ENCODE data around the gene MVK. TPM values are rescaled to one million over a fixed set of nuclear protein-coding genes. Genes with fewer than 3 reads are reported as not detected.

Gene MVK
- total and polyA plus RNA-seq, 2 experiments from 2014 or later, result 16.7 to 40.1 TPM

DNA sequence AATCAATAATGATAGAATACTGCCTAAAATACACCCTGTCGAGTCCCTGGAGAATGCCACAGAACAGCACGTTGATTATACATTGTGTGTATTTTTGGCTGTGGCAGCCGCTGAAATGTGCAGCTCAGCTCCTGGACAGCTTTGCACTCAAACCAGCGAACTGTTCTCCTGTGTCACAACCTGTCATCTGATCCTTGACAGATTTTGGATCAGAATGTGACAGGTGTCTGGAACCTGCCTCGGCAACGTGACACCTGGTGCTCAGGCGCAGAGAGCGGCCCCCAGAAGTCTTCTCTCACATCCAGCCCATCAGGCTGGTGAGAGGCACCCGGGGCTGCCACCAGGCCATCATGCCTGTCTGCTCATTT is 19.3 kb downstream of the MVK start:
- peaks cover 9% of the 10 kb centered on the region for H3K4me1 Mint-ChIP-seq
- no peaks in the 10 kb centered on the region for H3K79me2 ChIP-seq (replicated peaks; ENCODE audit: insufficient read depth)
- peaks cover 13% of the 10 kb centered on the region for H3K27me3 Mint-ChIP-seq (ENCODE audit: insufficient read depth, low read depth, poor library complexity)
- H3K27ac Mint-ChIP-seq, result no peak overlapping the region
- H3K27ac ChIP-seq (ENCODE audit: low read depth), result no peak overlapping the region
- 0 out of 2 replicates have a peak, but pooled peaks cover 1% of the 10 kb centered on the region for H3K4me1 ChIP-seq (ENCODE audit: insufficient read depth)
- H3F3A ChIP-seq (replicated peaks; ENCODE audit: low read depth), result no peaks in the 10 kb centered on the region
- DNase-seq (ENCODE audit: low spot score) (no peak), ATAC-seq (no peak)
- H3K4me2 ChIP-seq, result no peak overlapping the region
- no peaks in the 10 kb centered on the region for H3K9me2 ChIP-seq (ENCODE audit: insufficient read depth)
- H2AFZ ChIP-seq, result no peak overlapping the region
- H3K4me3 ChIP-seq, result no peak overlapping the region
- H3K27me3 ChIP-seq (ENCODE audit: insufficient read depth), result no peaks in the 10 kb centered on the region
- H3K36me3 Mint-ChIP-seq (ENCODE audit: low read depth), result peaks cover 10% of the 10 kb centered on the region
- no peaks in the 10 kb centered on the region for H3K9me3 Mint-ChIP-seq
- H3K36me3 ChIP-seq (ENCODE audit: insufficient read depth), result no peaks in the 10 kb centered on the region; the same call in 1 of the 2 replicates
- H3K4me3 Mint-ChIP-seq, result no peak overlapping the region
- TF ChIP-seq ZNF331 (CRISPR knock-in tag; IDR thresholded peaks at IDR 0.05; ENCODE audit: low read depth), result no peak
- TF ChIP-seq EZH2phosphoT487 (IDR thresholded peaks at IDR 0.05; ENCODE audit: unreplicated experiment), result no peak
- no peak for TF ChIP-seq STAT1 (IDR thresholded peaks at IDR 0.05; ENCODE audit: unreplicated experiment)
- TF ChIP-seq JUNB (IDR thresholded peaks at IDR 0.05; ENCODE audit: unreplicated experiment), result no peak
- TF ChIP-seq EZH2 (IDR thresholded peaks at IDR 0.05; ENCODE audit: low read depth, unreplicated experiment), result no peak
- TF ChIP-seq, protein P1, sequence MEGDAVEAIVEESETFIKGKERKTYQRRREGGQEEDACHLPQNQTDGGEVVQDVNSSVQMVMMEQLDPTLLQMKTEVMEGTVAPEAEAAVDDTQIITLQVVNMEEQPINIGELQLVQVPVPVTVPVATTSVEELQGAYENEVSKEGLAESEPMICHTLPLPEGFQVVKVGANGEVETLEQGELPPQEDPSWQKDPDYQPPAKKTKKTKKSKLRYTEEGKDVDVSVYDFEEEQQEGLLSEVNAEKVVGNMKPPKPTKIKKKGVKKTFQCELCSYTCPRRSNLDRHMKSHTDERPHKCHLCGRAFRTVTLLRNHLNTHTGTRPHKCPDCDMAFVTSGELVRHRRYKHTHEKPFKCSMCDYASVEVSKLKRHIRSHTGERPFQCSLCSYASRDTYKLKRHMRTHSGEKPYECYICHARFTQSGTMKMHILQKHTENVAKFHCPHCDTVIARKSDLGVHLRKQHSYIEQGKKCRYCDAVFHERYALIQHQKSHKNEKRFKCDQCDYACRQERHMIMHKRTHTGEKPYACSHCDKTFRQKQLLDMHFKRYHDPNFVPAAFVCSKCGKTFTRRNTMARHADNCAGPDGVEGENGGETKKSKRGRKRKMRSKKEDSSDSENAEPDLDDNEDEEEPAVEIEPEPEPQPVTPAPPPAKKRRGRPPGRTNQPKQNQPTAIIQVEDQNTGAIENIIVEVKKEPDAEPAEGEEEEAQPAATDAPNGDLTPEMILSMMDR (conservative IDR thresholded peaks at IDR 0.05; ENCODE audit: low read depth in 2 of 2), result no peak
- TF ChIP-seq, protein P2, sequence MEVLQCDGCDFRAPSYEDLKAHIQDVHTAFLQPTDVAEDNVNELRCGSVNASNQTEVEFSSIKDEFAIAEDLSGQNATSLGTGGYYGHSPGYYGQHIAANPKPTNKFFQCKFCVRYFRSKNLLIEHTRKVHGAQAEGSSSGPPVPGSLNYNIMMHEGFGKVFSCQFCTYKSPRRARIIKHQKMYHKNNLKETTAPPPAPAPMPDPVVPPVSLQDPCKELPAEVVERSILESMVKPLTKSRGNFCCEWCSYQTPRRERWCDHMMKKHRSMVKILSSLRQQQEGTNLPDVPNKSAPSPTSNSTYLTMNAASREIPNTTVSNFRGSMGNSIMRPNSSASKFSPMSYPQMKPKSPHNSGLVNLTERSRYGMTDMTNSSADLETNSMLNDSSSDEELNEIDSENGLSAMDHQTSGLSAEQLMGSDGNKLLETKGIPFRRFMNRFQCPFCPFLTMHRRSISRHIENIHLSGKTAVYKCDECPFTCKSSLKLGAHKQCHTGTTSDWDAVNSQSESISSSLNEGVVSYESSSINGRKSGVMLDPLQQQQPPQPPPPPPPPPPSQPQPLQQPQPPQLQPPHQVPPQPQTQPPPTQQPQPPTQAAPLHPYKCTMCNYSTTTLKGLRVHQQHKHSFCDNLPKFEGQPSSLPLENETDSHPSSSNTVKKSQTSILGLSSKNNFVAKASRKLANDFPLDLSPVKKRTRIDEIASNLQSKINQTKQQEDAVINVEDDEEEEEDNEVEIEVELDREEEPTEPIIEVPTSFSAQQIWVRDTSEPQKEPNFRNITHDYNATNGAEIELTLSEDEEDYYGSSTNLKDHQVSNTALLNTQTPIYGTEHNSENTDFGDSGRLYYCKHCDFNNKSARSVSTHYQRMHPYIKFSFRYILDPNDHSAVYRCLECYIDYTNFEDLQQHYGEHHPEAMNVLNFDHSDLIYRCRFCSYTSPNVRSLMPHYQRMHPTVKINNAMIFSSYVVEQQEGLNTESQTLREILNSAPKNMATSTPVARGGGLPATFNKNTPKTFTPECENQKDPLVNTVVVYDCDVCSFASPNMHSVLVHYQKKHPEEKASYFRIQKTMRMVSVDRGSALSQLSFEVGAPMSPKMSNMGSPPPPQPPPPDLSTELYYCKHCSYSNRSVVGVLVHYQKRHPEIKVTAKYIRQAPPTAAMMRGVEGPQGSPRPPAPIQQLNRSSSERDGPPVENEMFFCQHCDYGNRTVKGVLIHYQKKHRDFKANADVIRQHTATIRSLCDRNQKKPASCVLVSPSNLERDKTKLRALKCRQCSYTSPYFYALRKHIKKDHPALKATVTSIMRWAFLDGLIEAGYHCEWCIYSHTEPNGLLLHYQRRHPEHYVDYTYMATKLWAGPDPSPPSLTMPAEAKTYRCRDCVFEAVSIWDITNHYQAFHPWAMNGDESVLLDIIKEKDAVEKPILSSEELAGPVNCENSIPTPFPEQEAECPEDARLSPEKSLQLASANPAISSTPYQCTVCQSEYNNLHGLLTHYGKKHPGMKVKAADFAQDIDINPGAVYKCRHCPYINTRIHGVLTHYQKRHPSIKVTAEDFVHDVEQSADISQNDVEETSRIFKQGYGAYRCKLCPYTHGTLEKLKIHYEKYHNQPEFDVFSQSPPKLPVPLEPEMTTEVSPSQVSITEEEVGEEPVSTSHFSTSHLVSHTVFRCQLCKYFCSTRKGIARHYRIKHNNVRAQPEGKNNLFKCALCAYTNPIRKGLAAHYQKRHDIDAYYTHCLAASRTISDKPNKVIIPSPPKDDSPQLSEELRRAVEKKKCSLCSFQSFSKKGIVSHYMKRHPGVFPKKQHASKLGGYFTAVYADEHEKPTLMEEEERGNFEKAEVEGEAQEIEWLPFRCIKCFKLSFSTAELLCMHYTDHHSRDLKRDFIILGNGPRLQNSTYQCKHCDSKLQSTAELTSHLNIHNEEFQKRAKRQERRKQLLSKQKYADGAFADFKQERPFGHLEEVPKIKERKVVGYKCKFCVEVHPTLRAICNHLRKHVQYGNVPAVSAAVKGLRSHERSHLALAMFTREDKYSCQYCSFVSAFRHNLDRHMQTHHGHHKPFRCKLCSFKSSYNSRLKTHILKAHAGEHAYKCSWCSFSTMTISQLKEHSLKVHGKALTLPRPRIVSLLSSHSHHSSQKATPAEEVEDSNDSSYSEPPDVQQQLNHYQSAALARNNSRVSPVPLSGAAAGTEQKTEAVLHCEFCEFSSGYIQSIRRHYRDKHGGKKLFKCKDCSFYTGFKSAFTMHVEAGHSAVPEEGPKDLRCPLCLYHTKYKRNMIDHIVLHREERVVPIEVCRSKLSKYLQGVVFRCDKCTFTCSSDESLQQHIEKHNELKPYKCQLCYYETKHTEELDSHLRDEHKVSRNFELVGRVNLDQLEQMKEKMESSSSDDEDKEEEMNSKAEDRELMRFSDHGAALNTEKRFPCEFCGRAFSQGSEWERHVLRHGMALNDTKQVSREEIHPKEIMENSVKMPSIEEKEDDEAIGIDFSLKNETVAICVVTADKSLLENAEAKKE (CRISPR knock-in tag; IDR thresholded peaks at IDR 0.05), result no peak
- no peak for TF ChIP-seq POLR2AphosphoS5 (IDR thresholded peaks at IDR 0.05; ENCODE audit: low read depth)
- no peak for TF ChIP-seq CREB1 (CRISPR knock-in tag; IDR thresholded peaks at IDR 0.05; ENCODE audit: low read depth)
- TF ChIP-seq, protein P3, sequence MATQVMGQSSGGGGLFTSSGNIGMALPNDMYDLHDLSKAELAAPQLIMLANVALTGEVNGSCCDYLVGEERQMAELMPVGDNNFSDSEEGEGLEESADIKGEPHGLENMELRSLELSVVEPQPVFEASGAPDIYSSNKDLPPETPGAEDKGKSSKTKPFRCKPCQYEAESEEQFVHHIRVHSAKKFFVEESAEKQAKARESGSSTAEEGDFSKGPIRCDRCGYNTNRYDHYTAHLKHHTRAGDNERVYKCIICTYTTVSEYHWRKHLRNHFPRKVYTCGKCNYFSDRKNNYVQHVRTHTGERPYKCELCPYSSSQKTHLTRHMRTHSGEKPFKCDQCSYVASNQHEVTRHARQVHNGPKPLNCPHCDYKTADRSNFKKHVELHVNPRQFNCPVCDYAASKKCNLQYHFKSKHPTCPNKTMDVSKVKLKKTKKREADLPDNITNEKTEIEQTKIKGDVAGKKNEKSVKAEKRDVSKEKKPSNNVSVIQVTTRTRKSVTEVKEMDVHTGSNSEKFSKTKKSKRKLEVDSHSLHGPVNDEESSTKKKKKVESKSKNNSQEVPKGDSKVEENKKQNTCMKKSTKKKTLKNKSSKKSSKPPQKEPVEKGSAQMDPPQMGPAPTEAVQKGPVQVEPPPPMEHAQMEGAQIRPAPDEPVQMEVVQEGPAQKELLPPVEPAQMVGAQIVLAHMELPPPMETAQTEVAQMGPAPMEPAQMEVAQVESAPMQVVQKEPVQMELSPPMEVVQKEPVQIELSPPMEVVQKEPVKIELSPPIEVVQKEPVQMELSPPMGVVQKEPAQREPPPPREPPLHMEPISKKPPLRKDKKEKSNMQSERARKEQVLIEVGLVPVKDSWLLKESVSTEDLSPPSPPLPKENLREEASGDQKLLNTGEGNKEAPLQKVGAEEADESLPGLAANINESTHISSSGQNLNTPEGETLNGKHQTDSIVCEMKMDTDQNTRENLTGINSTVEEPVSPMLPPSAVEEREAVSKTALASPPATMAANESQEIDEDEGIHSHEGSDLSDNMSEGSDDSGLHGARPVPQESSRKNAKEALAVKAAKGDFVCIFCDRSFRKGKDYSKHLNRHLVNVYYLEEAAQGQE (IDR thresholded peaks at IDR 0.05; ENCODE audit: unreplicated experiment), result no peak
- TF ChIP-seq, protein P4, sequence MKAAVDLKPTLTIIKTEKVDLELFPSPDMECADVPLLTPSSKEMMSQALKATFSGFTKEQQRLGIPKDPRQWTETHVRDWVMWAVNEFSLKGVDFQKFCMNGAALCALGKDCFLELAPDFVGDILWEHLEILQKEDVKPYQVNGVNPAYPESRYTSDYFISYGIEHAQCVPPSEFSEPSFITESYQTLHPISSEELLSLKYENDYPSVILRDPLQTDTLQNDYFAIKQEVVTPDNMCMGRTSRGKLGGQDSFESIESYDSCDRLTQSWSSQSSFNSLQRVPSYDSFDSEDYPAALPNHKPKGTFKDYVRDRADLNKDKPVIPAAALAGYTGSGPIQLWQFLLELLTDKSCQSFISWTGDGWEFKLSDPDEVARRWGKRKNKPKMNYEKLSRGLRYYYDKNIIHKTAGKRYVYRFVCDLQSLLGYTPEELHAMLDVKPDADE (IDR thresholded peaks at IDR 0.05), result no peak
- no peak for TF ChIP-seq NANOG (IDR thresholded peaks at IDR 0.05; ENCODE audit: borderline replicate concordance)
- no peak for TF ChIP-seq ZNF114 (CRISPR knock-in tag; IDR thresholded peaks at IDR 0.05)
- H4K20me1 ChIP-seq (replicated peaks; ENCODE audit: insufficient read depth), result no peaks in the 10 kb centered on the region
